NCI-H146 (cell line): Measurements from ENCODE around the gene LRRC74B.
"Not testable (repeated sequence)": the region's sequence is repeated elsewhere in the genome, so short reads cannot be mapped to it uniquely, and the experiment has no call there.

Experiments
- DNase-seq: peaks from one replicate; lab custom pipeline; 2025; lab: John Stamatoyannopoulos, UW

Gene LRRC74B

GRCh38 chr22:21077884-21078508 is 32.2 kb downstream of the LRRC74B start:
- DNase-seq = no peak

GRCh38 chr22:21078916-21079315 is 33.2 kb downstream of the LRRC74B start:
- DNase-seq = no peak

- no peak for DNase-seq
Measured at GRCh38 chr22:21079493-21079892, 33.7 kb downstream of the LRRC74B start.

GRCh38 chr22:21080435-21081137 is 34.8 kb downstream of the LRRC74B start:
- DNase-seq = no peak

- DNase-seq = peak; percentile 21
Measured at GRCh38 chr22:21082248-21082647, 36.5 kb downstream of the LRRC74B start.

- no peak for DNase-seq
Measured at GRCh38 chr22:21087119-21087518, 41.4 kb downstream of the LRRC74B start.

GRCh38 chr22:21087926-21088325 is 42.2 kb downstream of the LRRC74B start:
- DNase-seq = not testable (repeated sequence)

GRCh38 chr22:21091220-21091619 is 45.5 kb downstream of the LRRC74B start:
- not testable (repeated sequence) for DNase-seq

- DNase-seq = no peak
Measured at GRCh38 chr22:21092797-21093554, 47.2 kb downstream of the LRRC74B start.

GRCh38 chr22:21093555-21094137 is 47.9 kb downstream of the LRRC74B start:
- DNase-seq = not testable (repeated sequence)

GRCh38 chr22:21094911-21095772 is 49.4 kb downstream of the LRRC74B start:
- DNase-seq = no peak

- DNase-seq = no peak
Measured at GRCh38 chr22:21095773-21096107, 50.0 kb downstream of the LRRC74B start.

- DNase-seq = not testable (repeated sequence)
Measured at GRCh38 chr22:21096878-21097277, 51.1 kb downstream of the LRRC74B start.

- no peak for DNase-seq
Measured at GRCh38 chr22:21098099-21098671, 52.4 kb downstream of the LRRC74B start.

- DNase-seq = no peak
Measured at GRCh38 chr22:21099578-21099977, 53.8 kb downstream of the LRRC74B start.

- DNase-seq = no peak
Measured at GRCh38 chr22:21100149-21101032, 54.6 kb downstream of the LRRC74B start.

GRCh38 chr22:21101877-21102638 is 56.3 kb downstream of the LRRC74B start:
- DNase-seq = no peak

- DNase-seq = peak; percentile 72
Measured at GRCh38 chr22:21102659-21103267, 57.0 kb downstream of the LRRC74B start.

- DNase-seq = no peak
Measured at GRCh38 chr22:21103633-21104032, 57.9 kb downstream of the LRRC74B start.
